Retinal pigment epithelial cell (primary cell): Measurements from ENCODE around the gene TTLL12.

Experiments
- DNase-seq: peaks from one replicate; pipeline ENCODE4 v3.0.0-alpha.2; 2010; ENCODE audit warnings: low read depth
- H3K4me3 ChIP-seq: 2 replicates; pipeline ENCODE4 v1.5.1; 2011; ENCODE audit warnings: mild to moderate bottlenecking, low read length, control low read depth, moderate library complexity
- TF ChIP-seq, protein P1 (sequence below): conservative IDR thresholded peaks from 2 replicates; pipeline ENCODE4 v1.5.1; 2011; ENCODE audit warnings: low read depth, low read length, control low read depth, inconsistent platforms

TTLL12 gene

DNA sequence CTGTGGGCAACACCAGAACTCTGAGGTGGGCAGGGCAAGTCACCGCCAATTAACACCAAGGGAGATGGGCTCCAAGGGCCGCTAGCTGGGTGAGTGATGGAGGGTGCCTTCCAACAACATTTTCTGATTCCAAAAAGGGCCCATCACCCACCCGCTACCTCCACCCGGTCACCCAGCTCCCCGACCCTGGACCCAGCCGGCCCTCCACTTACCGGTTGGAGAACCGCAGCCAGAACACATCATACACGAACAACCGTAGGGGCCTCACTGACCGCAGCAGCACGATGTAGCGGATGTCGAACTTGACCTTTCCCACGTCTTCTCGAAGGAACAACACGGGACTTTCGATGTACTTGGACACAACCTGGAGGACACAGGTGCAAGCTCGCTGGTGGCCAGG lies 14.7 kb downstream of the TTLL12 start:
- no peak for DNase-seq
- H3K4me3 ChIP-seq, result no peak overlapping the region
- TF ChIP-seq, protein P1, sequence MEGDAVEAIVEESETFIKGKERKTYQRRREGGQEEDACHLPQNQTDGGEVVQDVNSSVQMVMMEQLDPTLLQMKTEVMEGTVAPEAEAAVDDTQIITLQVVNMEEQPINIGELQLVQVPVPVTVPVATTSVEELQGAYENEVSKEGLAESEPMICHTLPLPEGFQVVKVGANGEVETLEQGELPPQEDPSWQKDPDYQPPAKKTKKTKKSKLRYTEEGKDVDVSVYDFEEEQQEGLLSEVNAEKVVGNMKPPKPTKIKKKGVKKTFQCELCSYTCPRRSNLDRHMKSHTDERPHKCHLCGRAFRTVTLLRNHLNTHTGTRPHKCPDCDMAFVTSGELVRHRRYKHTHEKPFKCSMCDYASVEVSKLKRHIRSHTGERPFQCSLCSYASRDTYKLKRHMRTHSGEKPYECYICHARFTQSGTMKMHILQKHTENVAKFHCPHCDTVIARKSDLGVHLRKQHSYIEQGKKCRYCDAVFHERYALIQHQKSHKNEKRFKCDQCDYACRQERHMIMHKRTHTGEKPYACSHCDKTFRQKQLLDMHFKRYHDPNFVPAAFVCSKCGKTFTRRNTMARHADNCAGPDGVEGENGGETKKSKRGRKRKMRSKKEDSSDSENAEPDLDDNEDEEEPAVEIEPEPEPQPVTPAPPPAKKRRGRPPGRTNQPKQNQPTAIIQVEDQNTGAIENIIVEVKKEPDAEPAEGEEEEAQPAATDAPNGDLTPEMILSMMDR, result no peak

DNA sequence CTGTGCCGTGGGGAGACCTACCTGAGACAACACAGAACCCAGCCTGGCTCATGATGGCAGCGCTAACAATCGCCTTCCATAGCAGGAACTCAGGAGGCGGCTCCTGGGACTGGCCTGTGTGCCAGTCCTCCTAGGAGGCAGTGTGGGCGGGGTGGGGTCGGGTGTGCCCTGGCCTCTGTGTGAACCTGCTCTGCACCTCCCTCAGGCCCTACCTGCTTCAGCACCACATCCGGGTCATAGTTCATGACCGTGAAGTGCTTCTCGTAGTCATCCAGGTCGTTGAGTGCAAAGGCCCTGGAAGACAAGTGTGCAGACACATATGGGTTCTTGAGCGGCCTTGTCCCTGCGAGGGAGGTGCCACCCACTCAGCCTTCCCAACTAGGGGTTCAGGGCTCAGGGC lies 15.3 kb downstream of the TTLL12 start:
- H3K4me3 ChIP-seq, result no peak overlapping the region
- DNase-seq, result no peak
- TF ChIP-seq, protein P1, result no peak

DNA sequence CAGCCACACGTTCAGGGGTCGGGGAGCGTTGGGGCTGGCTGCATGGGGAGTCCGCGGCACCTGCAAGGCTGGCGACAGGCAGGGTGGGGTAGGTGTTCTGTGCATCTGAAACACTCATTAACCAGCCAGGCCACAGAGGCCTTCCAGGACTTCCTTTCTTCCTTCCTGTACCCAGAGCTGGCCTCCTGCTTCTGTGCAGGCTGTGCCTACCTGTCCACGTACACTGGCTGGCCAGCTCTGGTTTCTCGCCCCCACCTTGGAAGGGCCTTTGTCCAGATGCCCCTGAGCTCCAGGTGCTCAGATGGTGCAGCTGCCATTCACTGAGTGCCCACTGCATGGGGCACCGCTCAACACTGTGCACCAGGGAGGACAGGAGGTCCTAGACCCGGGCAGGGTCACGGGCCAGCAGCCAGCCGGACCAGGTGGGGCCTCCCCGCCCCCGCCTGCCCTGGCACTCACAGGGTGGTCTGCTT lies 15.9 kb downstream of the TTLL12 start:
- no peak overlapping the region for H3K4me3 ChIP-seq
- TF ChIP-seq, protein P1, result no peak
- no peak for DNase-seq

GRCh38 chr22:43170131-43170480 lies 16.8 kb downstream of the TTLL12 start:
- no peak overlapping the region for H3K4me3 ChIP-seq
- TF ChIP-seq, protein P1, result no peak
- DNase-seq, result no peak

DNA sequence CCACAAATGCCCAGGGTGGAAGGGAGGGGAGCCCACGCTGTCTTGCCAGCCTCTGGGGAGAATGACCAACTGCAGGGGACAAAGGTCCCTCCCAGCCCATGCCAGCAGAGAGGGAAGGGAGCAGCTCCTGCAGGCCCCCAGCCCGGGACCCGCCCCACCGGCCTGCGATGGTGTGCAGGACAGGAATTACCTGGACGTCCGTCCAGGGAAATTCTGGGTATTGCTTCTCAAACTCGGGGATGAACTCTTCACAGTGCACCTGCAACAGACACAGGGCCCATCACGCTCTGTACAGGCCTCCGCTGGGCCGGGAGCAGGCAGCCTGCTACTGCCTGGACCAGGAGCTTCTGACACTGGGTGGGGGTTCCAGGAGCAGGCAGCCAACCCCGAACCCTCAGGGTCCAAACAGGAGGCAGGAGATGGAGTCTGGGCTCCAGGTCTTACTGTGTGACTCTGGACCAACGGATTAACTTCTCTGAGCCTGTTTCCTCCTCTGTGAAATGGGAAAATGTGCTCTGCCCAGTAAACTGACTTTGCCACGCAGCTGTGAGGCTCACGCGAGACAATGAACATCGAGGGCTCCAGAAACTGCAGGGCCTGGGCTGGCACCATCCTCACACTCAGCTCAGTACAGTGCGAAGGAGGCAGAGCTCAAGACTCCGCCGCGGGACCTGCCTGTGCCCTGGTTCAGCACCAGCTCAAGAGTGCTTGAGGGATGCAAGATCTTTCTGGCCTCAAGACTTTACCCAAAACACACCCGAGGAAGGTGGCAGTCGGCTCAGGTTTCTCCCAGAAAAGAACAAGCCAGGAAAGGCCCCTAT lies 17.4 kb downstream of the TTLL12 start:
- TF ChIP-seq, protein P1, result no peak
- no peak overlapping the region for H3K4me3 ChIP-seq
- DNase-seq, result no peak

- no peak overlapping the region for H3K4me3 ChIP-seq
- DNase-seq, result no peak
- TF ChIP-seq, protein P1, result no peak
These were observed 18.2 kb downstream of the TTLL12 start for GRCh38 chr22:43168471-43169309.
